Tongue (tissue), 2 donors: ENCODE results near the gene OR6B1. TPM values are rescaled to one million over a fixed set of nuclear protein-coding genes. Genes with fewer than 3 reads are reported as not detected.
"Not testable (repeated sequence)": the region's sequence is repeated elsewhere in the genome, so short reads cannot be mapped to it uniquely, and the experiment has no call there.

Experiments used
- DNase-seq: peaks from one replicate; pipeline ENCODE4 v3.0.0-alpha.2; 2015
- total RNA-seq: library from RNA; depleted of rRNA; stranded (reverse); fragments of >200 nt; gene quantifications from one replicate; pipeline ENCODE4 v1.2.3, GENCODE V29; 2014

Gene OR6B1
- total RNA-seq, 1 donor from 2014 or later: not detected

DNA sequence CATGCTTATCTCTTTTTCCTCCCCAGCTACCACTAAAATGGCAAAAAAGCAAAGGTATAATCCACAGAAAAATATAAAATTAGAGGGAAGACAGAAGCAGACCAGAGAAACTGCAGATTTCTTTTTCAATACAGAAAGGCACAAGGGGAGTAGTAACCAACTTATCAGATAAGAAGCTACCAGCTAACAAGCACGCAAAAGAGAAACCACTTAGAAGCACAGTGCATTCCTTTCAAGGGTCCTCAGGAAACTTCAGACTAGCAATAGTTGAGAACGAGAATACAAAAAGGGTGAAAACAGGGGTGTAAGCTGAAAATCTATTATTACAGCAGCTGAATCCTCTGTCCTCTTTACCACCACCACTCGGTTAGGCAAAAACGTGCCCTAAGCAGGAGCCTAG, 38.8 kb downstream of the OR6B1 start:
- no peak for DNase-seq

DNA sequence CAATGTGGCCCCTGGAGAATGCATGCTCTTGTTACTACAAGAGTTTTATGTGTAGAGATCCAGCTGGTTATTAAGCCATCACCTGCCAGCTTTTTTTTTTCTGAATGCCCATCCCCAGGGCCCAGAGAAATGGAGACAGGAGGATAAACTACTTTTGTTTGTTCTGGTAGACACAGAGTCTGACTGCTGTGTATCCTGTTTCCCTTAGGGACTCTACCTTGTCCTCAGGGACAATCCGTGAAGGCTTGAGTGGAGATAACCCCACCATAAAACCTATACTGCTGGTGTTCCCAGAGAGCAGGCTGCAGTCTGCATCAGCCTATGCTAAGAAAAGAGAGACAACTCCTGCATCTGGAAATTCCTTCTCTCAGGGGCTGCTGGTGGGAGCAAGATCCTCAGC, 48.5 kb downstream of the OR6B1 start, which contains the start of gene OR2A5:
Gene OR2A5, plus strand, starts transcription at position 301 of the 400 bp plus-strand sequence. CDS start 1,454 bp downstream, outside the sequence.
- DNase-seq: no peak

DNA sequence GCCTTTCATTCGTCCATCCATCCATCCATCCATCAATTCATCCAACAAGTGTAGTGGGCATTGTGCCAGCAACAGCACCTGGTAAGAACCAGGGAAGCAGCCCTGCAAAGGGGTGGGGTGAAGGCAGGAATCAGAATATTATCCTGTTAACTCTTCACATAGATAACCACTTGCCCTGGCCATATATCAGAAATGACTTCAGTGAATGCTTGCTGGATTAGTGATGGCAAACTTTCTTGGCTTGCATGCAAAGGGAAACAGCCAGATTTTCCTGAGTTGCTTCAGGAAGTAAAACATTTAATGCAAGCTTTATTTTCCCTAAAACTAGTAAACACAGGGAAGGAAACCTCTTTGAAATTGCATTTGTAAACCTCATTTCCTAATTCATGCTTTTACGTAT, 49.4 kb downstream of the OR6B1 start:
- DNase-seq: no peak

GRCh38 chr7:144050093-144050492, 50.0 kb downstream of the OR6B1 start:
- DNase-seq: peak; percentile 4

DNA sequence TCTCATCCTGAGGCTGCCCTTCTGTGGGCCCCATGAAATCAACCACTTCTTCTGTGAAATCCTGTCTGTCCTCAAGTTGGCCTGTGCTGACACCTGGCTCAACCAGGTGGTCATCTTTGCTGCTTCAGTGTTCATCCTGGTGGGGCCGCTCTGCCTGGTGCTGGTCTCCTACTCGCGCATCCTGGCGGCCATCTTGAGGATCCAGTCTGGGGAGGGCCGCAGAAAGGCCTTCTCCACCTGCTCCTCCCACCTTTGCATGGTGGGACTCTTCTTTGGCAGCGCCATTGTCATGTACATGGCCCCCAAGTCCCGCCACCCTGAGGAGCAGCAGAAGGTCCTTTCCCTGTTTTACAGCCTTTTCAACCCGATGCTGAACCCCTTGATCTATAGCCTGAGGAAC, 50.8 kb downstream of the OR6B1 start:
- DNase-seq: not testable (repeated sequence)

DNA sequence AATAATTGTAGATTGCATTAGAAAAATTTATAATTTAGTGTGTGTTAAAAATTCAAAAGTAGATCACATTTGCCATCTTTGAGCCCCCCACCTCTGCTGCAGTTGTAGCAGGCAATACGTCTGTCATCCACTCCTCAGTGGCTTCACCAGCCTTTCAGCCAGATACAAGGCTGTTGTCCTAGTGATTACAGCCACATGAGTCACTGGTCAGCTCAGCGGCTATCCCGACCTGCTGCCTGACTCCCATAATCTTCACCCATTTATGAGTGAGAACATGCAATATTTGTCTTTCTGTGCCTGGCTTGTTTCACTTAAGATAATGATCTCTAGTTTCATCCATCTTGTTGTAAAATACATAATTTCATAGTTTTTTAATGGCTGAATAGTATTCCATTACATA, 57.8 kb downstream of the OR6B1 start:
- no peak for DNase-seq

Other genes starting within 250 kb of the OR6B1 start
- 0.72 TPM for gene CTAGE6, start 242.6 kb upstream of the OR6B1 start, total RNA-seq
- 296 TPM for gene TCAF1, start 98.1 kb upstream of the OR6B1 start, total RNA-seq
- gene OR2F2, start 65.1 kb upstream of the OR6B1 start, total RNA-seq: not detected
- gene OR2F1, start 45.5 kb upstream of the OR6B1 start, total RNA-seq: not detected
- gene OR2A5, start 48.6 kb downstream of the OR6B1 start, total RNA-seq: not detected
- gene OR2A25, start 69.5 kb downstream of the OR6B1 start, total RNA-seq: not detected
- not detected for gene OR2A12, start 86.0 kb downstream of the OR6B1 start, total RNA-seq
- not detected for gene OR2A2, start 109.3 kb downstream of the OR6B1 start, total RNA-seq
- gene OR2A14, start 122.9 kb downstream of the OR6B1 start, total RNA-seq: not detected
- gene CTAGE4, start 183.1 kb downstream of the OR6B1 start, total RNA-seq: 4.7 TPM
- gene ARHGEF35, start 195.5 kb downstream of the OR6B1 start, total RNA-seq: 4.2 TPM
- gene OR2A42, start 239.3 kb downstream of the OR6B1 start, total RNA-seq: not detected